GM21390 (cell line): Measurements from ENCODE around the gene MGRN1.
"Not testable (repeated sequence)": the region's sequence is repeated elsewhere in the genome, so short reads cannot be mapped to it uniquely, and the experiment has no call there.

Source experiments
- ATAC-seq: cut with Tn5 transposase; IDR thresholded peaks from one replicate; pipeline ENCODE4 v1.9.1; 2021; ENCODE audit not compliant: unreplicated experiment

Gene MGRN1

DNA sequence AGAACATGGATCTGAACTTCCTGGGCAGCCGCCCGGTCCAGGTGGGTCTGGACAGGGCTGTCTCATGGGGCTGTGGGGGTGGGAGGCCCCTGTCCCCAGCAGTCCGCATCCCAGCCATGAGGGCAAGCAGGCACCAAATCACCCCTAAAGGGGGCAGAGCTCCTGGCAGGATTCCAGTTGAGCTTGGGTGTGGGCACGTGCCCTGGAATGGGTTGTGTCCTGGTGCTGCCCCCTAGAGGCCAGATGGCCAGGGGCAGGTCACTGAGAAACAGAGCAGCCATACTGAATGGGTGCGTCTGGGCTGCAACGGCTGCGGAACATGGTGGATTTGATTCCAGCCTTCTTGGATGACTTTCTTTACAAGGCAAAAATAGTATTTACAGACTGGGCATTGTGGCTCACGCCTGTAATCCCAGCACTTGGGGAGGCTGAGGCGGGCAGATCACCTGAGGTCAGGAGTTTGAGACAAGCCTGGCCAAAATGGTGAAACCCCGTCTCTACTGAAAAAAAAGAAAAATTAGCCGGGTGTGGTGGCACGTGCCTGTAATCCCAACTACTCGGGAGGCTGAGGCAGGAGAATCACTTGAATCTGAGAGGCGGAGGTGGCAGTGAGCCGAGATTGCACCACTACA lies 25.9 kb downstream of the MGRN1 start:
- not testable (repeated sequence) for ATAC-seq

- ATAC-seq, result no peak
Observed at GRCh38 chr16:4651827-4652226, 27.2 kb downstream of the MGRN1 start.

DNA sequence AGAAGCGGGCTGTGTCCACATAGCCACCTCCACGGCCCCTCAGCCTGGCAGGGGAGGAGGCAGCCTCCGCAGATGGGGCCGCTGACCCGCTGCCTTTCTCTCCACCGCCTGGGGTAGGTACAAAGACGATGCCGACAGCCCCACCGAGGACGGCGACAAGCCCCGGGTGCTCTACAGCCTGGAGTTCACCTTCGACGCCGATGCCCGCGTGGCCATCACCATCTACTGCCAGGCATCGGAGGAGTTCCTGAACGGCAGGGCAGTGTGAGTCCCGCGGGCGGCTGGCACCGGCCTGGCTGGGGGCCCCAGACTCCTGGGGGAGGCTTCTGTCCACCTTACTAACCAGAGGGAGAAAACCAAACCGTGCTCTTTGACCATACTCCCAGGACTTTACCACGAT lies 27.9 kb downstream of the MGRN1 start:
- ATAC-seq, result no peak

- no peak for ATAC-seq
Observed at GRCh38 chr16:4654011-4654963, 29.7 kb downstream of the MGRN1 start.

GRCh38 chr16:4654964-4655590 lies 30.5 kb downstream of the MGRN1 start:
- no peak for ATAC-seq

DNA sequence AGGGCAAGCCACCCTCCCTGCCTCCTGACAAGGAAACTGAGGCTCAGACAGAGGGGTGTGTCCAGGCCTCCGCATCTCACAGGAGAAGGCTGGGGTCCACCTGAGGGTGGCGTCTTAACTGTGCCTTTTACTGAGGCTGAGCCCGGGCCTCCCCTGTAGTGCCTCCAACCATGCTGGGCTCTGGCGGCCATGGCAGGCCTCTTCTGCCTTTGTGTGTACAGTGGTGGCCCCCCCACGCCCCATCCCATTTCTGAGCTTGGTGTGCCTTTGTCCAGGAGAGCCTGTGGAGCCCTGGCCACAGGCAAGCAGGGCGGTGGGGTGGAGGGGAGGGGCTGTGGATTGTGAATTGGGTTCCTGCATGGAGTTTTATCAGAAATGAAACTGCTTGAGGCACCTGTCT lies 31.2 kb downstream of the MGRN1 start:
- no peak for ATAC-seq

DNA sequence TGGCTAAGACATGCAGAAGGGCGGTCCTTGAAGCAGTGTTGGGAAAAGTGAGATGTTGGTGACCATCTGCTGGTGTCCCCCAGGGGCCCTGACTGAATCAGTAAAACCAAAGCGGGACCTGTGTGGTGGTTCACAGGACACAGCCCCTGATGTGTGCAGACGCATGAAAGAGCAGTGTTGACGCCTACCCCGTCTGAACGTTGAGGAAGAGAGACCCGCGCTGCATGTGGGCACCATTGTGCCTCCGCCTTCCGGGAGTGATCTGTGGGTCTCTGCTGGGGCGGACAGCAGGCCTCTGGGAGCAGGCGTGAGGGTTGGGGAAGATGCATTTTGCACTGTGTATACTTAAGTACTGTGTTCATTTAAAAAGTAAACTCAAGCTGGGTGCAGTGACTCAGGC lies 31.6 kb downstream of the MGRN1 start:
- ATAC-seq, result no peak

- ATAC-seq, result no peak
Observed at GRCh38 chr16:4656695-4657686, 32.4 kb downstream of the MGRN1 start.

GRCh38 chr16:4659363-4660353 lies 35.0 kb downstream of the MGRN1 start:
- no peak for ATAC-seq

DNA sequence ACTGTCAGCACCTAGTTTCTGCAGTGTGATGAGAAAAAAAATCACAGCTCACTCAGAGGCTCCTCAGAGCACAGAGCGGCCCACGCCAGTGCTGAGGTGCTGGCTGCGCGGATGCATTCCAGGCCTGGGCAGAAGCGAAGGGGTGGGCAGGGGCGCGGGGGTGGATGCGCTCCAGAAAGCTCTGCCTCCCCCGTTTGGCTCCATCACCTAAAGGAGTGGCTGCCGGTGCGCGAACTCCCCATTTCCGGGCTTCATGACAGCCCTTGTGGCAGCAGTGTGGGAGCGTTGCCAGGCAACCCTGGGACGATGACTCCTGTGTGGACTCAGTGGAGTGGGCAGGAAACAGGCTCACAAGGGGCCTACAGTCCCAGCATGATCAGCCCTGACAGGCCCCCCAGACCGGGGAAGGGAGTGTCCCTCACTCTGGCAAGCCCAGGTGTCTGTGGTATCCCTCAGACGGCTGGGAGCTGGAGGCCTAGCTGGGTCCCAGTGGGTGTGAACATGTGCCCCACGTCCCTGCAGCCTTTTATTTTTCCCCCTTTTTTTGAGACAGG lies 35.9 kb downstream of the MGRN1 start:
- no peak for ATAC-seq

GRCh38 chr16:4661661-4662060 lies 37.0 kb downstream of the MGRN1 start:
- ATAC-seq, result no peak

- no peak for ATAC-seq
Observed at GRCh38 chr16:4663465-4663776, 38.8 kb downstream of the MGRN1 start.

- no peak for ATAC-seq
Observed at GRCh38 chr16:4663777-4664465, 39.3 kb downstream of the MGRN1 start.

DNA sequence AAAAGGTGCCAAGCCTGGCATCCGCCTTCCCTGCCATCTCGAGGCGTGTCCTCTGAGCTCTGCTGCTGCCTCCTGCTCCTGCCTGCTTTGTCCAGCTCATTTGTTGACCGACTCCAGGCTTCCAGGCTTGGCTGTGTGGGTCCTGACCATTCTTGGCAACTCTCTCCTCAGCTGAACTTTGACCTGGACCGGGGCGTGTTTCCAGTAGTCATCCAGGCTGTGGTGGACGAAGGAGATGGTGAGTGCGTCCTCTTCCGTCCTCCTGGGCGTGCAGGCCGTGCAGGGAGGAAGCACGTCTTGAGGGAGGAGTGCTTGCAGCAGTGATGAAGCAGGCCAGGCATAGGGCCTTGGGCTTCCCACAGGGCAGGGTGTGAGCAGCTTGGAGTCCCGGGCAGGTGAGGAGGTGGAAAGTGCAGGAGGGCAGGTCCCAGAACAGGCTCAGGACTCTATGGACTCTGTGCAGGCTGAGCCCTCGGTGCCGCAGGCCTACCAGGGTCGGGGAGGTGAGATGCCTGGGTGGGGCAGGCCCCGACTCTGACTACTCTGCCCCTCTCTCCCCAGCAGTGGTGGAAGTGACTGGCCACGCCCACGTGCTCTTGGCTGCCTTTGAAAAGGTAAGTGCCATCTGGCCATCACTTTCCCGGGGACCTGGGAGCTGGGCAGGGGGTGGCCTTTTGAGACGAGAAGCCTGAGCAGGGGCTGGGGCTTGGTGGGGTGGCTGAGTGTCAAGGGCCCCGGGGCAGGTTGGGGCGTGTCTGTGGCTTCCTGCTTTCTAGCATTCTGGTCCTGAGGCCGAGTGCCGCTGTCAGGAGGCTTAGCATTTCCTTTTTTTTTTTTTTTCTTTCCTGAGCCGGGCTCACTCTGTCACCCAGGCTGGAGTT lies 40.2 kb downstream of the MGRN1 start:
- ATAC-seq, result no peak

DNA sequence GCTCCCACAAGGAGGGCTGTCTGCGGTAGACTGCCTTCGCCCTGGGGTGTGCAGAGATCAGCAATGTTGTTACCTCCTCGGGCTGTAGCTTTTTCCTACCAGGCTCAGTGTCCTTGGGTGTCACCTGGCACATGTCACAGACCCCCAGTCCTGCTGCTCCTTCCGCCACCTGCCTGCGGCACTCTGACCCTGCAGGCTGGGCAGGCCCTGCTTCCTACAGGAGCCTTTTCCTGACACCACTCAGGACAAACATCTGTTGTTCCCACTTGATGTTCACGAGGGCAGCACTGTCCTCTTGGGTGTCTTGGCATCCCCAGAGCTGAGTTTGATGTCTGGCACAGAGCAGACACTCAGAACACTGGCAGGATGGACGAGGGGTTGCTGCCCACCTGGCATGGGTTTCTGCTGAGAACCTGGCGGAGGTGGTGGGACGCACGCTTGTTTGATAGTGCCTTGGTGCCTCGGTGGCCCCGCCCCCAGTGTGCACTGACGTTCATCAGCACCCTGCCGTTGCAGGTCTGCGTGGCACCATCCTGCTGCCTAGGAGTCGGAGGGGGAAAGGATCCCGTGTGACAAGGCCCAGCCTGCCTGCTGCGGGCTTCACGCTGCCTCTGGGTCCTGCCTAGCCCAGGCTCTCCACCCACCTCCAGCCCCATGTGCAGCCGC lies 42.0 kb downstream of the MGRN1 start:
- ATAC-seq, result no peak

DNA sequence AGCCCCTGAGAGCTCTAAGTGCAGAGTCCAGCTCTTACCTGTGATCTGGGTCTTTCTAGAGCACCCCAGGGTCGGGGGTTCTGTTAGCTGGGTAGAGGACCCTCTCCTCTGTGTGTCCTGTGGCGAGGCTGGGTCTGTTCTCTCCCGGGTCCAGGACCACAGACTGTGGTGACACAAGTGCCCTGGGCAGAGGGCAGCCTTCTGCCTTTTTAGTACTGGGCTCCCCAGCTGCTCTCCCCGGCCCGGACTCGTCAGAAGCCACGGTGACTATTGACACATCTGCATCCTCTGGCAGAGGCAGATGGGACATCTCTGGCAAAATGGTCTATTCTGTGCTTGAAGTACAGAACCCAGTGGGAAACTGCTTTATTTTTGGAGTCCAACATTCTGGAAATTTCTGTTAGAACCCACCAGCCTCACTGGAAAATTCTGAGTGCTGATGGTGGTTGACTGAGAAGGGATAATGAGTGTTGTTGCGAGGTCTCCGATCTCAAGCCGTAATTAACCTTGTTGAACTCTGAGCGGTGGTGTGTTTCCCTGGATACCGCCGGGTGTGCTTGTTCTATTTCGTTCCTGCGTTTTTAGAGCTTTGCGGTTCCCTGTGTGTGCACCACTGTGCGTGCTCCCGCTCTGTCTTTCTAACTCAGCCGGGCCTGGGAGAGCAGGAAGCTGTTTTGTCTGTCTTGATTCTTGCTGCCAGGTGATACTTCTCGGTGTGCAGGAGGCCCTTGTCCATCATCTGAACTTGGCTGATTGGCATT lies 42.8 kb downstream of the MGRN1 start:
- no peak for ATAC-seq
